Measurements from ENCODE around the gene KIF26B.

KIF26B gene

GRCh38 chr1:245458234-245458633 lies 303.4 kb downstream of the KIF26B start:
- Mint-ChIP-seq H3K27me3 (peaks cover 7% of the 10 kb centered on the region), H3K4me1 (ENCODE audit: low read depth) (no peaks in the 10 kb centered on the region), H3K4me3 (no peak overlapping the region), H3K9me3 (ENCODE audit: low read depth) (no peaks in the 10 kb centered on the region), H3K36me3 (no peaks in the 10 kb centered on the region), H3K27ac (no peak overlapping the region)

- Mint-ChIP-seq H3K9me3 (ENCODE audit: low read depth) (peaks cover under 1% of the 10 kb centered on the region), H3K27ac (no peak overlapping the region), H3K36me3 (no peaks in the 10 kb centered on the region), H3K4me1 (ENCODE audit: low read depth) (no peaks in the 10 kb centered on the region), H3K4me3 (no peak overlapping the region), H3K27me3 (peaks cover 7% of the 10 kb centered on the region)
These were observed 304.0 kb downstream of the KIF26B start for GRCh38 chr1:245458761-245459174.

DNA sequence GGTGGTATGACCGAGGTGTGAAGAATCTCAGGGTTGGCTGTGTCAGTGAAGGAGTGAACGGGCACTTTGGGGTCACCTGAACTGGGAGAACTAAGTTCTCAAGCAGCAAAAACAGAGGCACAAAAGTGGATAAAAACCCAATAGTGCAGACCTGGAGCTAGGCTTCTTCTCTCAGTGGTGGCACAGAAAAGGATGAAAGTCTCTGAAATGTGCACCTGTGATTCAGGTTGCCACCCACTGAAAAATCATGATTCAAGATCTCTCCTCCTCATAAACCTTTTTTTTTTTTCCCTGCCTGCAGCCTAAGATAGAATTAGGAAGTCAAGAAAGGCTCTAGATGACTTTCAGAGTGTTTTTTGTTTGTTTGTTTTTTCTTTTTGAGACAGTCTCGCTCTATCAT lies 304.8 kb downstream of the KIF26B start:
- no peak overlapping the region for H3K4me3 Mint-ChIP-seq
- no peak overlapping the region for H3K27ac Mint-ChIP-seq
- H3K9me3 Mint-ChIP-seq (ENCODE audit: low read depth) = peaks cover 4% of the 10 kb centered on the region
- peaks cover 7% of the 10 kb centered on the region for H3K27me3 Mint-ChIP-seq
- no peaks in the 10 kb centered on the region for H3K4me1 Mint-ChIP-seq (ENCODE audit: low read depth)
- H3K36me3 Mint-ChIP-seq = no peaks in the 10 kb centered on the region

DNA sequence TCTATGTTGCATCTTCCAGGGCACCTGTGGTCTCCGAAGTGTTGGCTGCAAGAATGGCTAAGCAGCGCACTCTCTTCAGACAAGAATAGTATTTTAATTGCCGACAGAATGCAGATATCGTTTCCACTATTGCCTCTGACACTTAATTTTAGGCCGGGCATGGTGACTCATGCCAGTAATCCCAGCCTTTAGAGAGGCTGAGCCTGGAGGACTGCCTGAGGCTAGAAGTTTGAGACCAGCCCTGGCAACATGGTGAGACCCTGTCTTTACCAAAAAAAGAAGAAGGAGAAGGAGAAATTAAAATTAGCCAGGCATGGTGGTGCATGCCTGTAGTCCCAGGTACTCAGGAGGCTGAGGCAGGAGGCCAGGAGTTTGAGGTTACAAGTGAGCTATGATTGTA lies 306.9 kb downstream of the KIF26B start:
- Mint-ChIP-seq H3K27me3 (peaks cover 7% of the 10 kb centered on the region), H3K27ac (no peak overlapping the region), H3K4me3 (no peak overlapping the region), H3K36me3 (no peaks in the 10 kb centered on the region), H3K9me3 (ENCODE audit: low read depth) (peaks cover 4% of the 10 kb centered on the region), H3K4me1 (ENCODE audit: low read depth) (no peaks in the 10 kb centered on the region)

- Mint-ChIP-seq H3K27me3 (peaks cover 7% of the 10 kb centered on the region), H3K4me3 (no peak overlapping the region), H3K27ac (no peak overlapping the region), H3K36me3 (no peaks in the 10 kb centered on the region), H3K4me1 (ENCODE audit: low read depth) (no peaks in the 10 kb centered on the region), H3K9me3 (ENCODE audit: low read depth) (peaks cover 4% of the 10 kb centered on the region)
These were observed 307.4 kb downstream of the KIF26B start for GRCh38 chr1:245462161-245462560.

DNA sequence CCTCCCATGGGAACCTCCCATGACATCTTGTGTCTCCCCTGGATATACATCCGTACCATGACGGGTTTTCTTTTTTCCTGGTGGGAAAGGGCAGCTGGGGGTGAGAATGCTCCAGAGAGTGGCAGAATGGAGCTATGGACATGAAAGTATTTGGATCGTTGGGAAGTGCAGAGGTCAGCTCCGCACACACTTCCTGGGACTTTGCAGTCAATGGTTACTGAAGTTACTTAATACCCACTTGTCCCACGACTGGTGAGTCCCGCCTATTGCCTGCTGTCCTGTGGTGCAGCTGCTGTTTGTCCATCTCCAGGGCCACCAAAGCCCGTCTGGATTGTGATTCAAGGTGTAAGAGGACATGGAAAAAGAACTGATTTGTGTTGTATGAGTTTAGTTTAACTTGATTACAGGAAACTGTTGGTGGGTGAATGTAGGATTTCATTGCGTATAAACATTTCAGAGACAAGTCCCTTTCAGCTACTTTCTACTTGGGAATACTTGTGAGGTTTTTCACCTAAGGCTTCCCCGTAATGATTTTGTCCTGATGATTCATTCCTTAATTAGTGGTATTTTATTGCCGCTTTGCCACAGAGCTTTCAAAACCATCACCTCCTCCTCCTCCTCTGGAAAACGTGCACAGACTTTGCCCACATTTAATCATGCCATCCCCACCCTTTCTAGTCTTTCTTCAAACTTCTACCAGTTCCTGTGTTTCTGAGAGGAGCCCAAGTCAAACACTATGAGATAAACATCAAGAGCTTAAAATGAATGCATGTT lies 308.8 kb downstream of the KIF26B start:
- H3K4me1 Mint-ChIP-seq (ENCODE audit: low read depth) = no peaks in the 10 kb centered on the region
- H3K4me3 Mint-ChIP-seq = no peak overlapping the region
- no peaks in the 10 kb centered on the region for H3K36me3 Mint-ChIP-seq
- H3K27ac Mint-ChIP-seq = no peak overlapping the region
- H3K9me3 Mint-ChIP-seq (ENCODE audit: low read depth) = peaks cover 4% of the 10 kb centered on the region
- H3K27me3 Mint-ChIP-seq = peaks cover 7% of the 10 kb centered on the region

- Mint-ChIP-seq H3K27me3 (peaks cover 7% of the 10 kb centered on the region), H3K36me3 (no peaks in the 10 kb centered on the region), H3K4me3 (no peak overlapping the region), H3K27ac (no peak overlapping the region), H3K9me3 (ENCODE audit: low read depth) (peaks cover 4% of the 10 kb centered on the region), H3K4me1 (ENCODE audit: low read depth) (no peaks in the 10 kb centered on the region)
These were observed 309.5 kb downstream of the KIF26B start for GRCh38 chr1:245464290-245464689.

DNA sequence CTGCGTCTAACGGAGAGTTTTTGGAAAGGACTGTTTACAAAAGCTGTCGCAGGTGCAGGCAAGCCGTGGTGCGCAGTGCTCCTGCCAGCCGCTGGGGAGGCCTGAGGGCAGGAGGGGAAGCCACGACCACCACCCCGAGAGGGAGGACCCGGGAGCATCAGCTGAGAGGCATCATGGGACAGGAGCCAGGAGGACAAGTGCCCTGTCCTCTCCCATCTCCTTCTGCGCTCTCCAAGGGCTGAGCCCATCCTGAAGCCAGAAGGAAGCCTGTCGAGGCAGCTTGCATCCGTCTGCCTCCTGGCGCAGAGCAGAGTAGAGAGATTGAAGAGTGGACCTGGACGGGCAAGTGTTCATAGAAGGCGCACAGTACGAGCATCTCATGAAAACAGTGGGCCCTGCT lies 310.9 kb downstream of the KIF26B start:
- no peaks in the 10 kb centered on the region for H3K4me1 Mint-ChIP-seq (ENCODE audit: low read depth)
- H3K9me3 Mint-ChIP-seq (ENCODE audit: low read depth) = peaks cover 4% of the 10 kb centered on the region
- peaks cover 5% of the 10 kb centered on the region for H3K27me3 Mint-ChIP-seq
- H3K4me3 Mint-ChIP-seq = no peak overlapping the region
- H3K27ac Mint-ChIP-seq = no peak overlapping the region
- no peaks in the 10 kb centered on the region for H3K36me3 Mint-ChIP-seq

DNA sequence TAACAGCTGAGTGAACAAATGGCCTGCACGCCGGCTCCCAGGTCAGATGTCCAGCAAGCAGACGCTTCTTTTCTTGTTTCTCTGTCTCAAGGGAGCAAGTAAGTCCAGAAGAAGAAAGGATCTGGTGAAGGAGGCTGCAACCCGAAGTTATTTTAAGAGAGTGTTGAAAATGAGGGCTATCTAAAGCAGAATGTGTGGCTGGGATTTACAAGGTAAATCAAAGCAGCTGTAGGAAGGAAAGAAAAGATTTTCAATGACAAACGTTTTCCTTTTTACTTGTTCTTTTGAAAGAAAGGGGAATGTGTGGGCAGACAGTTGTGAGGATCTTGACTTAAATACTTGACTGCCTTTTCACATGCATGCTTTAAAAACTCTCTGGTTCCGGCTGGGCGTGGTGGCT lies 311.5 kb downstream of the KIF26B start:
- H3K4me3 Mint-ChIP-seq = no peak overlapping the region
- no peak overlapping the region for H3K27ac Mint-ChIP-seq
- H3K9me3 Mint-ChIP-seq (ENCODE audit: low read depth) = peaks cover 4% of the 10 kb centered on the region
- H3K27me3 Mint-ChIP-seq = peaks cover 5% of the 10 kb centered on the region
- H3K36me3 Mint-ChIP-seq = no peaks in the 10 kb centered on the region
- no peaks in the 10 kb centered on the region for H3K4me1 Mint-ChIP-seq (ENCODE audit: low read depth)

GRCh38 chr1:245467804-245468203 lies 313.0 kb downstream of the KIF26B start:
- no peaks in the 10 kb centered on the region for H3K36me3 Mint-ChIP-seq
- H3K9me3 Mint-ChIP-seq (ENCODE audit: low read depth) = peaks cover 4% of the 10 kb centered on the region
- no peaks in the 10 kb centered on the region for H3K27me3 Mint-ChIP-seq
- H3K4me3 Mint-ChIP-seq = no peak overlapping the region
- no peaks in the 10 kb centered on the region for H3K4me1 Mint-ChIP-seq (ENCODE audit: low read depth)
- H3K27ac Mint-ChIP-seq = no peak overlapping the region

DNA sequence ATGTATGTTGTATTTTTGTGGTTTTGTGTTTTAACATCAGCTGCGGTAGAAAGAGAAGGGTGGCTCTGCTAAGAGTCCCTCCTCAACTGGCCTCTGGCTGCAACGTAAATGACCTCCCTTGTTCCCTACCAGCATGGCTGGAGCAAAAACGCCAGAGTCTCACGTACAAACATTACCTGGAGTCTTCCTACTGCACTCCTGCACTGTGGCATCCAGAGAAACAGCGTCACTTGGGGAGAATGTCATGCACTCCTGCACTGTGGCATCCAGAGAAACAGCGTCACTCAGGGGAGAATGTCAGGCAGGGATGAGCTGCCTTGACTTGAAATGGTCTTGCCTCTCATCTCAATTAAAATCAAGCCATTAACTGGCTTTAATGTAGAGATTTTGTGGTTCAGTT lies 314.2 kb downstream of the KIF26B start:
- Mint-ChIP-seq H3K4me3 (no peak overlapping the region), H3K27ac (no peak overlapping the region), H3K9me3 (ENCODE audit: low read depth) (peaks cover 2% of the 10 kb centered on the region), H3K36me3 (no peaks in the 10 kb centered on the region), H3K4me1 (ENCODE audit: low read depth) (no peaks in the 10 kb centered on the region), H3K27me3 (no peaks in the 10 kb centered on the region)

GRCh38 chr1:245469734-245470133 lies 314.9 kb downstream of the KIF26B start:
- Mint-ChIP-seq H3K4me3 (no peak overlapping the region), H3K4me1 (ENCODE audit: low read depth) (no peaks in the 10 kb centered on the region), H3K27me3 (no peaks in the 10 kb centered on the region), H3K27ac (no peak overlapping the region), H3K36me3 (no peaks in the 10 kb centered on the region), H3K9me3 (ENCODE audit: low read depth) (no peaks in the 10 kb centered on the region)

- Mint-ChIP-seq H3K36me3 (no peaks in the 10 kb centered on the region), H3K27ac (no peak overlapping the region), H3K9me3 (ENCODE audit: low read depth) (no peaks in the 10 kb centered on the region), H3K4me3 (no peak overlapping the region), H3K4me1 (ENCODE audit: low read depth) (no peaks in the 10 kb centered on the region), H3K27me3 (no peaks in the 10 kb centered on the region)
These were observed 320.3 kb downstream of the KIF26B start for GRCh38 chr1:245475126-245475525.

- Mint-ChIP-seq H3K27ac (no peak overlapping the region), H3K4me1 (ENCODE audit: low read depth) (no peaks in the 10 kb centered on the region), H3K4me3 (no peak overlapping the region), H3K27me3 (no peaks in the 10 kb centered on the region), H3K36me3 (no peaks in the 10 kb centered on the region), H3K9me3 (ENCODE audit: low read depth) (no peaks in the 10 kb centered on the region)
These were observed 321.3 kb downstream of the KIF26B start for GRCh38 chr1:245475961-245476516.

- no peak overlapping the region for H3K4me3 Mint-ChIP-seq
These were observed 323.2 kb downstream of the KIF26B start for GRCh38 chr1:245477941-245478340.

More at GRCh38 chr1:245477941-245478340, 323.2 kb downstream of the KIF26B start:
- Mint-ChIP-seq H3K27me3 (no peaks in the 10 kb centered on the region), H3K4me1 (ENCODE audit: low read depth) (no peaks in the 10 kb centered on the region), H3K9me3 (ENCODE audit: low read depth) (no peaks in the 10 kb centered on the region), H3K36me3 (no peaks in the 10 kb centered on the region), H3K27ac (no peak overlapping the region)
